Ovary (tissue), 3 donors: ENCODE data around the gene AGPAT1.

Experiments used
- CTCF ChIP-seq, 3 donors: fragments of 450-650 bp in 2 of 3; fragments of 200-600 bp in 1 of 3; IDR thresholded peaks; one replicate each; pipeline versions ENCODE4 v1.5.1 to v1.8.0; 2016 to 2022; ENCODE audit warnings: antibody characterized with exemption in 3 of 3, mild to moderate bottlenecking in 1 of 3
- EP300 ChIP-seq: sonication (generic); formaldehyde crosslinking; IDR thresholded peaks from one replicate; pipeline ENCODE4 v1.6.1; 2017; ENCODE audit warnings: antibody characterized with exemption
- POLR2A ChIP-seq: fragments of 450-650 bp; IDR thresholded peaks from one replicate; pipeline ENCODE4 v1.6.1; 2017; ENCODE audit warnings: antibody characterized with exemption, mild to moderate bottlenecking, moderate library complexity
- donor health status: DM: no; HTN: no; CAD: no.

- TF ChIP-seq CTCF (IDR thresholded peaks at IDR 0.05) (no peak), POLR2A (no peak), EP300 (no peak)
These were observed 9.3 kb downstream of the AGPAT1 start for GRCh38 chr6:32166411-32167061.
